ENCODE results near the gene HDAC4.

Gene HDAC4

DNA sequence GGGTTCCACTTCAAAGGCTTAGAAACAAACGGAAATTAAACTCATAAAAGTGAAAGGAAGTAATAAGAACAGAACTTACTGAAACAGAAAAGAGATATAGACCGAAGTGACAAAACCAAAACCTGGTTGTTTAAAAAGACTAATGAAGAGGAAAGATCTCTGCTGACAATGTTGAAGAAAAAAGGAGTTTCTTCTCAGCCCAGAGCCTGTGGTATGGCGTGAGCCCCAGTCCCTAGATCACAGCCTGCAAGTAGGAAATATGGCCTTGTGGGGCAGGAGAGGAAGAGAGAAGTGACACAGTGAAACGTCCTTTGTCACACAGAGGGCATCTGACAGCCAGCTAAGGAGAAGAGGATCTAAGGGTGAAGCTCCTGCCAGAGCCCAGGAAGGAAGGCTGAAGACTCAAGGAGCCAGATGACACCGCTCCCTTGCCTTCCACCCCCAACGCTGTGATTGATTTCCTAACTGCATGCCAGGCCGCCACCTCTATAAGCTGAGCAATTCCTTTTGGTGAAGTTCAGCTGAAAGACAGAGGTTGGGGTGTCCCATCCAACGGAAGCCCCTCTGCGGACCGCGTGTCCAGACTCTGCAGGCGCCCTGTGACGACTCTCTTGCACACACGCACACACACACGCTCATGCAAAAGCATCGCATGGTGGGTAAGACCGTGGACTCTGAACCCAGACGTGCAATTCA is 141.1 kb downstream of the HDAC4 start:
- in situ Hi-C loops (cut with MboI; ENCODE audit: low sequenced_read_pairs) = no loop called here

GRCh38 chr2:239259173-239259572 is 141.6 kb downstream of the HDAC4 start:
- in situ Hi-C loops (cut with MboI; ENCODE audit: low sequenced_read_pairs) = no loop called here

DNA sequence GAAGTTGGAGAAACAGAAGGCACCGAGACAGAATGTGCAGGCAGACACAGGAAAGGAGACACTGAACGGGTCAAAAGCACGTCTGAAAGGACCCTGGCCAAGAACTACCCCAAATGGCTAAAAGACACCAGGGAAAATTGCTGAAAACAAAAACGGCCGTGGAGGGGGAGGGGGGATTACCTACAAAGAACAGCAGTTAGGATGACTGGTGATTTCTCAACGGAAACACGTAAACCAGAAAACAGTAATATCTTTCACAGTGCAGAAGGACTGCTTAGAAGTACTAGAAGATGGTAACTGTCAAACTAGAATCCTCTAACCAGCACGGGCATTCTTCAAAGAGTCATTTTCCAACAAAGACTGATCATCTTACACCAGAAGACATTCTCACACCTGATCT is 142.6 kb downstream of the HDAC4 start:
- in situ Hi-C loops (cut with MboI; ENCODE audit: low sequenced_read_pairs) = no loop called here

DNA sequence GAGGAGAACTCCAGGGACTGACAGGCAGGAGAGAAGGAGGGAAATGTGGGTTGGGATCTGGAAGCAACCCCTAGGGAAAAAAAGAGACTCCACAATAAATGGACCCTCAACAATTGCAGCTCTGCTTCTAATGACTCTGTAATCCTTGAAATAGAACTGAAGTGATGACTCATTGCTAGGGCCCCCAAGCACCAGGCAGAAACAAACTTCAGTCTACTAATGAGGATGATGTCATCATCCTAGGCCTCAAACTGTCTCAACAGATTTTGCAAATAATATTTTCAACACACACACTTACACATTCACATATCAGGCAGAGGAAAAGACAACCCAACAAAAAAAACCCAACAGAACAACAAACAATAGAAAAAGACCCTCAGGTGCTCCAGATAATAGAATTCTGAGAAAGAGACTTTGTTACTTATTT is 143.3 kb downstream of the HDAC4 start:
- in situ Hi-C loops (cut with MboI; ENCODE audit: low sequenced_read_pairs) = no loop called here

DNA sequence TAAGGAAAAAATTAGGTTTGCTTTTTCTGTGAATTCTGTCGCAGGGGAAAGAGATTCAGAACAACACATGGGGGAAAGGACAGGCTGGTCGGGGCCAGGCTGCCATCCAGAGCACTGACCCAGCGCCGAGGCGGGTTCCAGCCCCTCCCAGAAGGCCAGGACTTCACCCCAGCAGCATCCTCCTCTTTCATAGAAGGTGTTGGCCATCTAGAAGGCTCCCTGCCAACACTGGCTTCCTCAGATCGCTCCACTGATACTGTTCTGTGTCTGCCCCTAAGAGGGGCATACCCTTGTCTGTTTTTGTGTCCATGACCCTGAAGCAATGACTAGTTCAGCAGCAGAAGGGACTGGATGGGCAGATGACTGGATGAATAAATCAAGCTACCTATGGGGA is 144.5 kb downstream of the HDAC4 start:
- in situ Hi-C loops (cut with MboI; ENCODE audit: low sequenced_read_pairs) = no loop called here

GRCh38 chr2:239255628-239256349 is 145.0 kb downstream of the HDAC4 start:
- in situ Hi-C loops (cut with MboI; ENCODE audit: low sequenced_read_pairs) = no loop called here

GRCh38 chr2:239255218-239255617 is 145.6 kb downstream of the HDAC4 start:
- in situ Hi-C loops (cut with MboI; ENCODE audit: low sequenced_read_pairs) = no loop called here

DNA sequence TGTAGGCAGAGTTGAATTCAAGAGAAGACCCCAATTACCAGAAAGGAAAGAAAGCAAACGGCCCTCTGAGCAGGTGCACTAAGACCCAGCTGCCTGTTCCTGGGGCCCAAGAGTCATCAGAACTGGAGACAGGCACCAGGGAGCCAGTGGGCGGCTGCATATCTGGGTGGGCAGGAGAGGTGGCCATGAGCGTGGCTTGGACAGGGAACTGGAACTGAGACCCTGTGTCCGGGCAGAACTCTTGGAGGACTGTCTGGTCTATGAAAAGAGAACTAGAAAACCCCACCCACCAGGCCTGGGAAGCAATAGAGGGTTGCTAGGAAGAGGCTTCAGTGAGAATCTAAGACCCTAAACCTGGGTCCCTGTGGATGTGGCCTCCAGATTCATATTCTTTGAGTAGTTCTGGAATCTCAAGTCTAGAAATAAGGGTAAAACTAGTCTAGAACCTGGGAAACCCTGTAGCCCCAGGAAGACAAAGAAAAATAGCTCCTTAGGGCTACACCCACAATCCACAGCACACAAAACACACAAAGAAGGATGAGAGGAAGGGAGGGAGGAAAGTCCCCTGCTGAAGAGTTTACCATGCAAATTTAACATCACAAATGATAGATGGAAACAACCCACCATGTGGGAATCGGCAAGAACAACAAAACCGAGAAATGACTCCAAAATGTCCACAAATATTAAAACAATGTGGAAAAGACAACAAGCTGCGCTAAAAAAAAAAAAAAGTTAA is 147.0 kb downstream of the HDAC4 start:
- in situ Hi-C loops (cut with MboI; ENCODE audit: low sequenced_read_pairs) = no loop called here

DNA sequence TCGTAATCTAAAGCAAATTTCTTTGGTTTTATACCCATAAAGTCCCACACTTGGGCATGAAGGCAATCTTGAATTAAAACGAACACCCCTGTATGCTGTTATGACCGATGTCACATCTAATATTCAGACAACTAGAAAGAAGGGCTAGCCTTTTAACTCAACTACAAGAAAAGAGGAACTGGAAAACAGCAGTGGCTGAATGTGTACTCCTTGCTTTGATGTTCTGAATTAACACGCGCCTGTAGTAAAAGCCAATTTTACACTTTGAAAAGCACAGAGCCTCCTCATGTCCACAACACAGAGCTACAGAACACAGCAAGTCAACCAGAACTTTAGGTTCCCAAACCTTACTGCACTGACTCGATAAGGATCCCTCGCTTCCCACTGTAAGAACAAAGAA is 147.6 kb downstream of the HDAC4 start:
- in situ Hi-C loops (cut with MboI; ENCODE audit: low sequenced_read_pairs) = no loop called here

GRCh38 chr2:239252801-239253200 is 148.0 kb downstream of the HDAC4 start:
- in situ Hi-C loops (cut with MboI; ENCODE audit: low sequenced_read_pairs) = no loop called here

- in situ Hi-C loops (cut with MboI; ENCODE audit: low sequenced_read_pairs) = no loop called here
These were observed 148.4 kb downstream of the HDAC4 start for GRCh38 chr2:239252393-239252792.

- in situ Hi-C loops (cut with MboI; ENCODE audit: low sequenced_read_pairs) = no loop called here
These were observed 148.8 kb downstream of the HDAC4 start for GRCh38 chr2:239251971-239252370.

DNA sequence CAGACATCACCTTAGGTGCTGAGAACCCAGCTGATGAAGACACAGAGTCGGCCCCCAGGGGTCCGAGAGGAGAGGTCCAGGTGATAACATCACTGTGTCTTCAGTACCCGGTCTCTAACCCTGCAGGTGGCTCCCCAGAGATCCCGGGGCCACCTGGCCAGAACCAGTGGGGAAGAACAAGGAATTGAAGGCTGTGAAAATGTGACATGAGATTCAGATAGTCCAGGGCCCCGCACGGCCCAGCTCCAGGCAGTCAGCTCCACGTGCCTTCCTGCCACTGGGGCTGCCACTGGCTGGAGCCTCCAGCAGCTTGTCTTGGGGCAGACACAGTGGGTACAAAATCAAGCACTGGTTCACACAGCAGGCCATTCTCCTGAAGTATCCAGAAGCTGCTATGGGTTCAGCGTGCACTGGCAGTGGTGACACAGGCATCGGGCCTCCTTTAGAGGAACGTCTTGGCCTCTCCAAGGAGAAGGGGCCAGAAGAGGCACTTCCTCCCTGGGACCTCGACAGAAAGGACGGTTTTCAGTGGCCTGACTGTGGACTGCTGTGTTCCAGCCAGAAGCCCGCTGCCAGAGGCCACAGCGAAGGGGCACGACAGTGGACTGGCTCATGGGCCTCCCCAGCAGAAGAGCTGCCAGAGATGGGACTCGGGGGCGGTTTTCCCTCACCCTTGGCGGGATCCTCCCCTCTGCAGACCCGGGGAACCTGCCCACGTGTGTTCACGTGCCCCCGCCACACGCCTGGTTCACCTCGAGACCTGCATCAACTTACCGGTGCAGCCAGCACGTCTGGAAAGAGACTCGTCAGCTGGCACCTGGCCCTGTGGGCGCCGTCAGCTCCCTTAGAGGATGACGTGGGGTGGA is 150.4 kb downstream of the HDAC4 start:
- in situ Hi-C loops (cut with MboI; ENCODE audit: low sequenced_read_pairs) = no loop called here

GRCh38 chr2:239249776-239250175 is 151.0 kb downstream of the HDAC4 start:
- in situ Hi-C loops (cut with MboI; ENCODE audit: low sequenced_read_pairs) = no loop called here

DNA sequence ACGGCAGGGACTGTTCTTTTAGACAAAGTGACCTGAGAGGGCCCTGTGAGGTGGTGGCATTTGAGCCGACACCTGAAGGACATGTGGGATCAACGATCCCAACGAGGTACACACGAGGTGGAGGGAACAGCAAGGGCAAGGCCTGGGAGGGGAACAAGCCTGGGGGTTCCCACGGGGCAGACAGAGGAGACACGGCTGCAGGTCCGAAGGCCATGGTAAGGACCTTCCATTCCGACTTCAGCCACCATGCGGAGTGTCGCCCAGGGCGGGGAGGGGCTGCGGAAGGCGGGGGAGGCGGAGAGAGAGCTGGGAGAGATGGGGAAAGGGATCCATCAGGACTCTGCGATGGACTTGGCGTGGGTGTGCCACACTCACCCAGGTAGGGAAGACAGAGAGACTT is 151.8 kb downstream of the HDAC4 start:
- in situ Hi-C loops (cut with MboI; ENCODE audit: low sequenced_read_pairs) = no loop called here

DNA sequence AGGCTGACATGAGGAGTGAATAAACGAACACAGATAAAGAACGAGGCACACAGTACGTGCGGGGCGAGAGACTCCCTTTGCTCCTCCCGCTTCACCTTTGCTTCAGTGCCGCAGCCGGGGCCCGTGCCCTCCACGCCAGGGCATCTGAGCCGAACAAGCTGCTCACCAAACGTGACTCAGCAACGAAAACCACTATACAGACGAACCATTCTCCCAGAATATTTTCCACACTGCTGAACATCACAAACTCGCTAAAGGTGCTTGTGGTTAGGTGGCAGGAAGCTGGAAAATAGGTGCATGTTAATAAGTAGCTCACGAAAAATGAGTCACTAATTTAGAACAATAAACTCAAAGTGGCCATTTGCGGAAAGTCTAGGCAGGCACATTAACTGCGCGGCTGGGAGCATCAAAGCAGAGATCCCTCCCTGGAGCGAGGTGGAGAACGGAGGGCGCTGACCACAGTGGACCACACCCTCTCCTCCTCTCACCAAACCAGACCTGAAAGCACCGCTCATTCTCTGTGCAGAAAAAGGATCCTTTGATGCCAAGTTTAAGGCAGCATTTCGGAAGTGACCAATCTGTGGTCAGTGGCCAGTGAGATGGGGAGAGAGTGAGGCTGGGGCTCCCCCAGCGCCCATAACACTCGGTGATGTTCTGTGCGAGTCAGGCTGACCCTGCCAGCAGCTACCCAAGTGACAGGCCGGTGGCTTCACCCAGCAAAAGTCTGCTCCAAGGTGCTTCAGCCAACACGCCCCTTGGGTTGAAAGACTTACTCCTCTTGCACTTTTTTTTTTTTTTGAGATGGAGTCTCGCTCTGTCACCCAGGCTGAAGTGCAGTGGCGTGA is 153.2 kb downstream of the HDAC4 start:
- in situ Hi-C loops (cut with MboI; ENCODE audit: low sequenced_read_pairs) = no loop called here

GRCh38 chr2:239246723-239247122 is 154.1 kb downstream of the HDAC4 start:
- in situ Hi-C loops (cut with MboI; ENCODE audit: low sequenced_read_pairs) = no loop called here

GRCh38 chr2:239245872-239246721 is 154.7 kb downstream of the HDAC4 start:
- in situ Hi-C loops (cut with MboI; ENCODE audit: low sequenced_read_pairs) = no loop called here

DNA sequence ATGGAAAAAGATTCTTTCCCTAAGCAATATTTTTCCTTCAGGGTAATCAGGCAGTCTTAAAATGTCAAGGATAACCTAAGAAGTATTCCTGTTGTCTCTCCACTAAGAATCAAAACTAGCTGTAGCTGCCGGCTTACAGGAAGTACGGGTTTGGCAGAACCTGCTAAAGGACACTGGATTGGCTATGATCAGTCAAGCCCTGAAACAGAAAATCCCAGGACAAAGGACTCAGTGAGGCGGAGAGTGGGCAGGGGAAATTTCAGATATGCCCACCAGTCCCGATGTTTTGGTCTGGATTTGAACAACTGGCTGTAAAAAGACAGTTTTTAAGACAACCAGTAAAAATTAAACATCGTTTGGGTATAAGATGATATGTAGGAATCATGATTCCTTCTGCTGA is 155.7 kb downstream of the HDAC4 start:
- in situ Hi-C loops (cut with MboI; ENCODE audit: low sequenced_read_pairs) = no loop called here

Measured in HL-60/S4 treated with phorbol 12-myristate 13-acetate at 8.2 ng/mL for 4 days and 3 days (cell line).